PFSK-1 (cell line): ENCODE measurements around the gene DCBLD2.

ENCODE experiments used
- FOXP2 ChIP-seq: optimal IDR thresholded peaks from 2 replicates; pipeline ENCODE3; 2011; ENCODE audit warnings: borderline replicate concordance, control low read depth, inconsistent platforms; ENCODE audit not compliant: insufficient read depth; ENCODE audit errors: extremely low read length, extremely low read depth
- POLR2AphosphoS5 ChIP-seq: IDR thresholded peaks from 2 replicates; pipeline ENCODE4 v1.6.1; 2012; ENCODE audit warnings: low read depth, mild to moderate bottlenecking, control low read depth, low read length, moderate library complexity
- REST ChIP-seq, 2 experiments: IDR thresholded peaks; 2 replicates each; pipeline versions ENCODE4 v1.6.1 to v1.8.0; 2011 to 2012; ENCODE audit warnings: low read depth in 2 of 2, low read length in 2 of 2, control low read depth in 1 of 2, inconsistent platforms in 1 of 2, mild to moderate bottlenecking in 1 of 2, moderate library complexity in 1 of 2; ENCODE audit not compliant: insufficient read depth in 1 of 2
- SIN3A ChIP-seq: IDR thresholded peaks from 2 replicates; pipeline ENCODE4 v1.6.1; 2012; ENCODE audit warnings: mild to moderate bottlenecking, low read length, moderate library complexity, borderline replicate concordance; ENCODE audit not compliant: insufficient read depth
- TAF1 ChIP-seq: IDR thresholded peaks from 2 replicates; pipeline ENCODE4 v1.6.1; 2012; ENCODE audit warnings: low read length, control low read depth, borderline replicate concordance; ENCODE audit not compliant: insufficient read depth

Gene DCBLD2

GRCh38 chr3:98856724-98857123, 44.8 kb downstream of the DCBLD2 start:
- no peak for TF ChIP-seq SIN3A
- no peak for TF ChIP-seq REST (IDR thresholded peaks at IDR 0.05; ENCODE audit: insufficient read depth in 1 of 2, low read depth in 2 of 2, low read length in 2 of 2)
- no peak for TF ChIP-seq FOXP2
- TF ChIP-seq POLR2AphosphoS5: no peak
- TF ChIP-seq TAF1: no peak

- TF ChIP-seq SIN3A (no peak), FOXP2 (no peak), POLR2AphosphoS5 (no peak), REST (IDR thresholded peaks at IDR 0.05; ENCODE audit: insufficient read depth in 1 of 2, low read depth in 2 of 2, low read length in 2 of 2) (no peak), TAF1 (no peak)
These were observed 45.6 kb downstream of the DCBLD2 start for GRCh38 chr3:98855806-98856400.

- TF ChIP-seq REST (IDR thresholded peaks at IDR 0.05; ENCODE audit: insufficient read depth in 1 of 2, low read depth in 2 of 2, low read length in 2 of 2) (no peak), SIN3A (no peak)
These were observed 53.4 kb downstream of the DCBLD2 start for GRCh38 chr3:98848108-98848507.

- TF ChIP-seq POLR2AphosphoS5 (no peak), SIN3A (no peak), REST (IDR thresholded peaks at IDR 0.05; ENCODE audit: insufficient read depth in 1 of 2, low read depth in 2 of 2, low read length in 2 of 2) (no peak), FOXP2 (no peak), TAF1 (no peak)
These were observed 55.4 kb downstream of the DCBLD2 start for GRCh38 chr3:98846101-98846500.

GRCh38 chr3:98843266-98843959, 58.1 kb downstream of the DCBLD2 start:
- TF ChIP-seq SIN3A: no peak
